HG03135 (cell line): ENCODE measurements around the gene AKAP5.
A peak's percentile ranks its signal among the peaks of the same experiment; 100 is the strongest.

Source experiments
- ATAC-seq: cut with Tn5 transposase; IDR thresholded peaks from one replicate; pipeline ENCODE4 v1.9.1; 2021; ENCODE audit warnings: mild to moderate bottlenecking, moderate library complexity; ENCODE audit not compliant: unreplicated experiment

AKAP5 gene, protein sequence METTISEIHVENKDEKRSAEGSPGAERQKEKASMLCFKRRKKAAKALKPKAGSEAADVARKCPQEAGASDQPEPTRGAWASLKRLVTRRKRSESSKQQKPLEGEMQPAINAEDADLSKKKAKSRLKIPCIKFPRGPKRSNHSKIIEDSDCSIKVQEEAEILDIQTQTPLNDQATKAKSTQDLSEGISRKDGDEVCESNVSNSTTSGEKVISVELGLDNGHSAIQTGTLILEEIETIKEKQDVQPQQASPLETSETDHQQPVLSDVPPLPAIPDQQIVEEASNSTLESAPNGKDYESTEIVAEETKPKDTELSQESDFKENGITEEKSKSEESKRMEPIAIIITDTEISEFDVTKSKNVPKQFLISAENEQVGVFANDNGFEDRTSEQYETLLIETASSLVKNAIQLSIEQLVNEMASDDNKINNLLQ

DNA sequence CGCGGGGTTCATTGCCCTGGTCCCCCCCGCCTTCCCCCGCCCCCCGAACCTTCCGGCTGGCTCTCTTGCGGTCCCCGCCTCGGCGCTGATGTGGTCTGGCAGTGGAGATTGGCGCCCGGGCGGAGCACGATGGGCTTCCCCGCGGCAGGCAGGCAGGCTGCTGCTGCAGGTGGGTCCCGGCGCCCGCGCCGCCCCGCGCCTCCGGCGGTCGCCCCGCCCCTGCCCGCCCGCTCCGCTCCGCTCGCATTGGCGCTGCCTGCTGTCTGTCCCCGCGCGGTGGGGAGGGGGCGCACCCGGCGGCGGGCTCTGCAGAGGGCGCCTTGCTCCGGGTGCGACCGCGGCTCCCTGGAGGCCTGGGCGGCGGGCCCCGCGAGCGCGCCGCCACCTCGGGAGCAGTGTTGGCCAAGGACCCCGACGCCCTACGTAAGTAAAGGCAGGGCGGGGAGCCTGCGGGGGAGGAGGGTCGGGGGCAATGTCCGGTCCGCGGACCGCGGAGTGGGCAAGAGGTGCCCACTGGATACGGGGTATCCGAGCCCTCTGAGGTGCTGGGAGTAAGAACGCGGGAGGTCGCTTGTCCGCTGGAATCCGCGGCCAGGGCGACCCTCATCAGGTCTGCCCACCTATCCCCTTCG is at the start of gene AKAP5:
AKAP5 (plus strand) TSS at position 309 of the 632 bp plus-strand sequence. CDS start 2,896 bp downstream, outside the sequence.
- ATAC-seq = no peak

DNA sequence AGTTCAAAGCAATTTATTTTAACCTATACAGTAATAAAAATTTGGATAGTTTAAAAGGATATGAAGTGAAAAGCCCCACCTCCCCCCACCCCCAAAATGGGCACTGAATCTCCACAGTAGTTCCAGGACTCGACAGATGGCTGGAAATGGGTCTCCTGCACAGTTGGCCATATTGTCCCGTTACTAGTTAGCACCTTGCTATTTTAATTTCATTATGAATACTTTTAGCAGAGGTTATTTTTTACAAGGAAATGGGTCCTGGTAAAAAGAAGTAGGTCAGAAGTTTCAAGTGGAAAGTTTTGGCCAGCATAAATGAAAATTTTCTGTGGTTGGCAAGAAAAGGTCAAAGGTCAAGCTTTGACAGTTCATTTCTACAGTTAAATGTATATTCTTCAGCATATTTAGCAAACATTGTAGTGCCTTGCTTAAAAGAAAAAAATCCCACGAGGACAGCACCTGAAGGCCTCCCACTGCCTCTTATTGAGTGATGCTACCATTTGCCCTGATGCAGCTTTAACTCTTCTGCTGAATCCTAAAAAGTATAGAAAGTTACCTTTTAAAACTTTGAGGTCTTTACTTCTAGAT is 48.9 kb upstream of the AKAP5 start:
- ATAC-seq = no peak

DNA sequence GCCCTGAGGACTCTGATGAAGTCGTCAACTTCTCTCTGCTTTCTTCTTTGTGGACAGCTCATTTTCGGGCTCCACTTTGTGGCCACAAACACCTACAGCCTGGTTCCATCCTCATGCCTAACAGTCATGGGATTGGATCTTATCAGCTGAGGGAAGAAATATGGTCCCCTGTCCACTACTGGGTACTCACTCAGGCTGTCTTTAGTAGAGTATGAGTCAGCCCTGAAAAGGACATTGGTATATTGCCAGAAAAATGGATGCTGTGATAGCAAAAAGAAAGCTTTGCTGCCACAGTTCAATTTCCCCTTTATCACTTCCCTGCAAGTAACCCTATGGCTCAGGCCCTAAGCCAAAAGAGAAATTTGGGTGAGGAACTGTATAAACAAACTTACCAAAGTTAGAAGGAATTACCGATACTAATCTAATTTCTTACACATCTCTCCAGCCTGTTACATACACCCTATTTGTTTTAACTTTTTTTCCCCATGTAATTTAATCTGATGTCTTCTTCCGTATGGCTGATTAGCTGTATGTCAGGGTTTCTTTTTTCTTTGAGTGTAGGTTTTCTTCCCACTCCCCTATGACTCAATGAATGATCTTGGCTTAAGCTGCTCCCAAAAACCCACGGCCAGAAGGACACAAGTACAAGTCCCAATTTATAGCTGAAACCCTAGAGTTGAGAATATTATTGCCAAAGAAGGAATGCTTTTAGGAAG is 48.1 kb upstream of the AKAP5 start:
- no peak for ATAC-seq

DNA sequence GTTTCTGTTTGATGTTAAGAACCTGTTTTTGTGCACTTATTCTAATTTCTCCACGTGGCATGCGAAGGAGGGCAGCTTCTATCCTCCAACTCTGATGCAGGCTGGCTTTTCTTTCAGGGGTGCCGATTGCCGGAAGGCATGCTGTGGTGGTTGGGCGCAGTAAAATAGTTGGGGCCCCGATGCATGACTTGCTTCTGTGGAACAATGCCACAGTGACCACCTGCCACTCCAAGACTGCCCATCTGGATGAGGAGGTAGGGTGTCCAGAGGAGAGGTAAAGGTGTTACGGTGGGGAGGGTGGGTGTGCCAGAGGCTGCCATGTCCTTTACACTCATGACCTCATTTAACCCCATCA is 47.6 kb upstream of the AKAP5 start:
- ATAC-seq = no peak

DNA sequence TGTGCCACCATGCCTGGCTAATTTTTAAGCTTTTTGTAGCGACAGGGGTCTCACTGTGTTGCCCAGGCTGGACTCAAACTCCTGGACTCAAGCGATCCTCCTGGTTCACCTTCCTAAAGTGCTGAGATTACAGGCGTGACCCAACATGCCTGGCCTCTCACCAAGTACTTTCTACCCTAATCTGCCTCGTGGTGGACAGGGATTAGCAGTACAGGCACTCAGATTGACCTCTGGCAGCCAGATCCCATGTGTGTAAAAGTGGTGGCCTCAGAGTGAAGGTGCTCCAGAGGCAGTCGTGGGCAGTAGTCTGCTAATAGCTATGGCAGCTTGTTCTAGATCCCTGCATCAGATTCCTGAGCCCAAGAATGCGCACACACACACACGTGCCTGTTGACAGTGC is 46.3 kb upstream of the AKAP5 start:
- no peak for ATAC-seq

DNA sequence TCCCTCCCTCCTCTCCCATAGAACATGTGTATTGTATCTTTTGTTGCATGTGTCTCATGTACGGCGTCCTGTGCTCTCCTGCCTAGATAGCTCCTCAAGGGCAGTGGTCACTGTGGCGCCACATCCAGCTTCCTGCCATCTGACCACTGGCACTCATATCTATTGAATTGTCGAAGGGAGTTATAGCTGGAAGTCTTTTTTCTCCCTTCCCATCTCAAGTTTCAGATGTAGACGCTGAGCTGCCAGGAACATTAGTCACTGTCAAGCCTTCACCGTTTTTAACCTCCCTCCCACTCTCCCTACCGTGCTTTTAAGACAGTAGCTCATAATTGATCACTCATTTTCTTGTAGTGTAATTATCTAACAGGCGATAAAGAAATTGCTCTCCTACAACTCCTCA is 44.1 kb upstream of the AKAP5 start:
- ATAC-seq = no peak

DNA sequence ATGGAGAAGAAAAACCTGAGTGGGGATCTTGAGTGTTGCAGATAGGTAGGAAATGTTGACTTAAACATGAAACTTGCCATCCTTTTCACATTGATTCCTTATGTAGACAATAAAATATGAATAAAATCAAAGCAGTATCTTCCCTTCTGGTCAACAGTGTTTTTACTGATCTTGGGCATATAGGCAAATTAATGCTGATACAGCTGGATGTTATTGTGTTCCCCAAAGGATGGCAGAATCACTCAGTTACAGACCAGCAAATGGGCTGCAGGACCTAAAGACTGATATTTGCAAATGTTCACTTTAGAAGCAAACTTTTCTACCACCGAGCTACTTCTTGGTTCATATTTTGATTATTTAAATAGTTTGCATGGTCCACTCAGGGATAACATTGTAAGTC is 43.3 kb upstream of the AKAP5 start:
- ATAC-seq = no peak

DNA sequence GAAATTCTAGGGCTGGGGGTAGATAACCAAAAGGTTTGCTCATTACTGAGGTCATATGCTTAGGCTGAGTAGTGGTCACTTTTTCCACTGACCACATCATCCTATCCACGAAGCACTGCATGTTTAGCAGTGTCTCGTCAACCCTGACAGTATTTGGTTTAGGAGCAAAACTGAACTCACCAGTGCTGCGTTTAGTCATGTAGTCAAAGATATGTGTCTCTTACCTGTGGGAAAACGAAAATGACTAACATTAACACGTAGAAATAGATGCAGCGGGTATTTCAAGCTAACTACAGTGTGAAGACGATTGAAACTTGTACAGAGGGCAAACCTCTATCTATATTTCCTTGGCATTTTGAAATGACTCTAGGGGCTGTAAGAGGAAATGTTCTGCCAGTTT is 42.5 kb upstream of the AKAP5 start:
- no peak for ATAC-seq

DNA sequence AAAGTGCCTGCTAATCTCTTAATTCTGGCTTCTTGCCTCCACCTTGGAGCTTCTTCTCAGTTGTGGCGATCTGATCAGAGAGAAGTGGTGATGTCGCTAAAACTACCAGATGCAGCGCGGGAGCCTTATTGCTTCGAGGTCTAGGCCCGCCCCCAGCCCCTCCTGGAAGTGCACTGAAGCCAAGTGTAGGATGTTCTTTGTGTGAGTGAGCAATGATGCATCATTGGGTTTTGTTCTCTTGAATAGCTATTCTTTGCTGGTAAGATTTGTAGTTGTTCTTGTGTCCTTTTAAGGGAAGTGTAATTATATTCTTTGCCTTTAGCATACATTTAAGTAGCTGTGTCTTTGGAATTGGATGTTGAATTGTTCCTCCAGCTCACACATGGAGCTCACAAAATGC is 41.3 kb upstream of the AKAP5 start:
- ATAC-seq = no peak

DNA sequence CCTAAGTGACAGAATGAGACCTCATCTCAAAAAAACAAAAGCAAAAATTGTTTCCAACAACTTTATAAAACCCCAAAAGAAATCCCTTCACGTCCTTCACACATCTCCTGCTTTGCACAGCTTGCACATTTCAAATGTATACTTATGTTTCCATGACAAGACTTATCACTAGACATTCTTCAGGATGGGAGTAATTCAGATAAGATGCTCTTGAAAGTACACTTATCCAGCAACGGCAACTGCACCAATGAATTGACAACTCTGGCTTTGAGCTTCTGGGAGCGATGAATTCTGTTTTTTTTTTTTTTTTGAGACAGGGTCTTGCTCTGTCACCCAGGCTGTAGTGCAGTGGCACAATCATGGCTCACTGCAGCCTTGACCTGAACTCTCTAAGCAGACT is 30.8 kb upstream of the AKAP5 start:
- ATAC-seq = no peak

DNA sequence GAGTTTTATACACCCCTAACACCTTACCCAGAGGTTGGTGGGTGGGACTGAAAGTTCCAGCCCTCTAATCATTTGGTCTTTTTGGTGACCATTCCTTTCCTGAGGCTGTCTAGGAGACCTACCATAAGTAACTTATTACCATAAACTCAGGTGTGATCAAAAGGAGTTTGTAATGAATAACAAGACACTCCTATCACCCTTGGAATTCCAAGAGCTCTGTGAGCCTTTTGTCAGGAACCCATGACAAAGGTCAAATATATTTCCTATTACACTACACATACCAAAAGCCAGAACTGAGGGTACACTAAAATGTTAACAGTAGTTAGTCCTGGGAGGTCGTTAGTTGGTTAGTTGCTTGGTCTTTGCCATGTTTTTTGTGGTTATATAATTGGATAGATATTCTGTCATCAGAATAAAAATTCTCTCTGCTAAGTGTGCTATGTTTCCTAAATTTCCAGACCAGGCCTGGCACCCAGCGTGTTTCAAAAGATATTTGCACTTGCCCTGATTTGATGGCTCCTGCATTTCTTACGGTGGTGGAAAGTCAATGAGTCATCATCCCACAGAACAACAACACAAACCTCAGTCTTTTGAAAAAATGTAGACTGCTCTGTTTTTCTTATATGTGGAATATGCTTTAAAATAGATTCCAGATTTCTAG is 27.0 kb upstream of the AKAP5 start:
- no peak for ATAC-seq

DNA sequence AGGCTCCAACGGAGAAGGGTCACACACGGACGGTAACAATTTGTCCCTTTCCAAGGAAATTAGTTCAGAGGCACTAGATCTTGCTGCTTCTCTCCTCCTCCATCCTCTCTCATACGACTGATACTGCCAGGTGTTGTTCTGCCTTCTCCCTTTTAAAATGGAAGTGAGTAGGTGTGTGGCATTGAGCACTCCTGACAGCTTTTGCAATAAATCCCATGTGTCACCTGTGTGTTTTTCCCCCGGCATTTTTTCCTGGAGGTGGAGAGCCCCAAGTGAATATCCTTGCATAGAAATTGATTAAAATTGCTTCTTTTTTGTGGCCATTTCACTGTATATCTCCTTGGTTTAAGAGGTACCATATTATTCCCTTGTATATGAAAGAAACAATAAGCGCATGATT is 26.2 kb upstream of the AKAP5 start:
- no peak for ATAC-seq

DNA sequence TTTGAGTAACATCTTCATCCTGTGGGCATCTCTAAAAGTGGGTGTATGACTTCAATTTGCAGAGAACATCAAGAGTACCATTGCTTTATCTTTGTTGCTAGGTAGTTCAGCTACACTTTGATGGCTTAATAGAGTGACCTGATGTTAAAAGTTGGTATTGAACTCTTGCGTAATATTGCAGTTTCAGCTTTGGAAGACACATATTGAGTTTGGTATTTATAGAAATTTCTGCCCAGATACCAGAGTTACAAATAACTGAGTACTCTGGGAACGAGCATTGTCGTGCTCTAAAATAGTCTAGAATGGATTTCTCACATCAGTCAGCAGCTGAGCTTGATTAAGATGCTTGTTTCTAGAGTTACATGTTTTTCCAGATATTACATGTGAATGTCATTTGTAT is 24.8 kb upstream of the AKAP5 start:
- ATAC-seq = no peak

DNA sequence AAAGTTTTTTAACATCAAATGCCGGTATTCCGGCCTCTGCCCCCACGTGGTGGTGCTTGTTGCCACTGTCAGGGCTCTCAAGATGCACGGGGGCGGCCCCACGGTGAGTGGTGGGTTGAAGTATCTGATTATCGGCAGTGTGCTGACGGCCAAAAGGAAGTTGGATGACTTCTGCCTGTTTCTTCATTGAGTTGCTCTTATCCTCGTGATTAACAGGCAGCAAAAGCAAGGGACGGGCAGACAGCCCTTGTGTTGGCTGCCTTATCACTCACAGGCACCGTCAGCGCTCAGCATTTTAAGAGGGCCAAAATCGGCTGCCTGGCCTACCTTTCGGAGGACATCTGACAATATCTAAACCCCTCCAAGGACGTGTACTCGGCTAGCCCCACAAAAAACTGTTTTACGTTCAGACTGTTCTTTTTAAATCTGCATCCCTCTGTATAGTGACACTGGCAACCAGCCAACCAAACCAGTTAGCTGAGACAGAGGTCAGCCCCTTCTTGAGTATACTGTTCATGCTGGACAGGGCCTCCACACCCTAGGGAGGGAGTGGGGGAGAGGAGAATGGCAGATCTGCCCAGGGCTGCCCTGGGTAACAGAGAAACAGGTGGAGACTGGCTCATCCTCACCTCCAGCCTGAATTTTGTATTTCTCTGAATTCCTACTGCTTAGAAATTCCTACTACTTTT is 22.9 kb upstream of the AKAP5 start:
- no peak for ATAC-seq

DNA sequence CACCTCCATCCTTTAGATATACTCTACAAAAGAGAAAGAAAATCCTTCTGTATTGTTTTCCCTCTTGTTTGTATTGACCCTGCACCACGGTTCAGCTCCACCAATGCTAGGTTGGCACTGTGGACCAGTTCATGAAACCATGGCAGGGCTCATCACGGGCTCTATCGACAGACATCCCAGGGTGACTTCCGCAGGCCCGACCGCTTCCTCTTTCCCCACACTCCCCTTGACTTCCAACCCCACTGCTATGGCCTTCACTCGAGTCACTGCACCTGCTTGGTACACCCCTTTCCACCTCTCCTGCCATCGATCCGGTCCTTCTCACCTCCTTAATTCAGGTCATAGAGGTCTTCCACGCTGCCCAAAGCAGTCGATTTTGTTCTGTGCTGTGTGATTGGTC is 21.2 kb upstream of the AKAP5 start:
- no peak for ATAC-seq

DNA sequence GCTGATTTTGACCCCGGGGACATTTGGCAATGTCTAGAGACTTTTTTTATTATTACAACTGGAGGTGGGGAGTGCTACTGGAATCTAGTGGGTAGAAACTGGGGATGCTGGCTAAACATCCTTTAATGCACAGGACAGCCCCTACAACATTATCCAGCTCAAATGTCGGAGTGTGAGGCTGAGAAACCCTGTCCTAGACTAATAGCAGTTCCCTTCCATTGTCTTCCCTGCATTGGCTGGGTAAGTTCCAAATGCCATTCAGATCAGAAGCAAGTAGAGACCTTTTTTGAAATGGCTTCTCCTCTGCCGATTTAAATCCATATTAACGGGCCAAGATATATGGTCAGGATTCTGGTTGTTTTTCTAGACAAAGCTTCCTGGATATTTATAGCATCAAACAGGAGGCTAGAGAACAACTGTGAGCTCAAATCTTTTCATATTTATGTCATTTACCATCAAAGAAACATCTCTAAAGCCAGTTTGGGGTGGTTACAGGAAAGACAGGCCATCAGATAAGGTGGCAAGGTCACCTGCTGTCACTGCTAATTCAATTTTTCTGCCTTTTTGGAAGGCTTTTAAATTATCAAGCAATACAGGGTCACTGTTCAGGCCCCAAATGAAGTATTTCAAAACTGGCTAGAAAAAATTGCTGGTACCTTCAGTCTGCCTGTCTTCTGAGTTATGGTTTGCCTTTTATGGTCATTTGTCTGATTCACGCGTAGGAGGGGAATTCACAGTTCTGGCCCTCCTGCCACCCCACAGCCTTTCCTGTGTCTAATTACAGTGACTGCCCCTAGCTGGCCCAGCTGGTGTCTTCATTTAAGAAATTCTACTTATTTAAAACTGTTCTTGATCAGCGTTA is 20.1 kb upstream of the AKAP5 start:
- ATAC-seq = peak; percentile 96

DNA sequence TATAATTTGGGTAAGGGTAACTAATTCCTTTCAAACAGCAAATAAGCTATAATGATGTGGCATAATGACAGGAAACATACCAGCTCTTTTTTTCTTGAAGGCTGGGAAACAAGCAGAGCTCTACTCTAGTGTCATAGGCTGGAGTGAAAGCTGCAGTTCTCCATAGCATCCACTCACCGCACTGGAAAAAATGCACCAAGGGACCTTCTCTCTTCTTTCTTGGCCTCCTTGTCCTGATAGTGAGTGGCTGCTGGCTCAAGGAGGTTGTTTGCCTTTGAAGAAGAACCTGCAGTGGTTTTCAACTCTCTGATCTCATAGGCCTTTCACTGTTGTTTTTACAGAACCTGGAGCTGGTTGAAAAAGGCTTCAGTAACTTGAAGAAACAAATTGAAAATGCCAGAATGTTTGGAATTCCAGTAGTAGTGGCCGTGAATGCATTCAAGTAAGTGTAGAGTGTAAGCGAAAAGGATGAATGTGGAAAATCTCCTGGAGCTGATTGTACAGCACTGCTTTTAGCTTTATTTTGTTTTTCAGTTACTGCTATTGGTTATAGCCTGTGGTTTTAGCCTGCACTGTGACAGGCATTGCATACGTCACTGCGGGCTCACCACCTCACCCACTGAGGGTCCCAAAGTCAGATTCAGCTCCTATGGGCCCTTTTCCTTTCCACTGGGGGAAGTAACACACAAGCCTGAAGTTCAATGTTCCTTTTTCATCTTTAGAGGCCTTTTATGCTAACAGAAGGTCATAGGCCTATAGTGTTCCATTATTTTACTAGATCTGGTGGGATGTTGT is 17.2 kb upstream of the AKAP5 start:
- ATAC-seq = no peak

DNA sequence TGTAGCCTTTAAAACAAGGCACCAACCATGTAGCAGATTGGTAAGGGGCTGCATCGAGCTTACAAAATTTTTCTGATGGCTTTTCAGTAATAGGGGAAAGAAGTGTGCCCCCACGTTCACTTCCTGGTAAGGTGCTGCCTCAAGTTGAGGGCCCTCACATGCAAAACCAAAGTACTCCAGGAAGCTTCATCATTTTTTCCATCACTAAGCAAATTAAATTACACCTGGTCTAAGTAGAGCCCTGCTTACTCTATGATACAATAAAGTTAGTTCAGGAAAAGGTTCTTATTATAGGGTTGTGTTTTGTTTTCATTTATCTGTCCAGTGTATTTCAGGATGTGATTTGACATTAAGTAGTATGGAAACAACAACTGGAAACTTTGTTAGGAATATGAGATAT is 15.0 kb upstream of the AKAP5 start:
- no peak for ATAC-seq

DNA sequence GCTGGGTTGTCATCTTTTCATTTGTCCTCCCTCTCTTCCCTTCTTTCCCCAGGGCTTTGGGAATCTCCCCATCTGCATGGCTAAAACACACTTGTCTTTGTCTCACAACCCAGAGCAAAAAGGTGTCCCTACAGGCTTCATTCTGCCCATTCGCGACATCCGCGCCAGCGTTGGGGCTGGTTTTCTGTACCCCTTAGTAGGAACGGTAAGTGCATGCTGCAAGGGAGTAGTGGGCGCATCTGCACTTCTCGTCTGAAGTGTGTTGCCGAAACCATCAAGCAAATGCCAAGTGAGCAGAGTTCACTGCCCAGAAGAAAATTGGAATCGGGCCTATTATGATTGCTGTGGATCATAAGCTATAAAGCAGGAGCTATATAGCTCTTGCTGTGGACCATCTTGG is 10.6 kb upstream of the AKAP5 start:
- ATAC-seq = no peak
